Skeletal muscle cell (primary cell): ENCODE measurements around the gene ARL2BP.
A peak's percentile ranks its signal among the peaks of the same experiment; 100 is the strongest.

Source experiments
- DNase-seq: peaks from one replicate; pipeline ENCODE4 v3.0.0-alpha.2; 2010; ENCODE audit warnings: low read depth
- H3K4me3 ChIP-seq: 2 replicates; pipeline ENCODE4 v1.5.1; 2011; ENCODE audit warnings: low read depth, mild to moderate bottlenecking, control low read depth, low read length, moderate library complexity

Gene ARL2BP

DNA sequence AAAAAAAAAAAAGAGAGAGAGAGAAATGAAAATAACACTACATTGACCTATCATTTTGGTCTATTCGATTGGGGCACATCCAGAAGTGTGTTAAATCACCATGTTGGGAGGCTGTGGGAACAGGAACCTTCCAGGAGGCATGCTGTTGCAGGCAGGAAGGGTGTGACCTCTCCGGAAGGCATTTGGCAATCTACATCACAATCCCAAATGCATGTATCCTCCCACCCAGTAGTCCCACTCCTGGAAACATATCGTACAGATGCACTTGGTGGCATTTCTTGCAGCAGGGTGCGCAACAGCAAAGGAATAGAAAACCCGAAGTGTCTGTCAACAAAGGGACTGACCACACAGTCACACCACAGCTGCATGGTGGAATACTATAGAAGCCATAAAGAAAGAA is 31.5 kb downstream of the ARL2BP start:
- no peak for DNase-seq
- no peak overlapping the region for H3K4me3 ChIP-seq

DNA sequence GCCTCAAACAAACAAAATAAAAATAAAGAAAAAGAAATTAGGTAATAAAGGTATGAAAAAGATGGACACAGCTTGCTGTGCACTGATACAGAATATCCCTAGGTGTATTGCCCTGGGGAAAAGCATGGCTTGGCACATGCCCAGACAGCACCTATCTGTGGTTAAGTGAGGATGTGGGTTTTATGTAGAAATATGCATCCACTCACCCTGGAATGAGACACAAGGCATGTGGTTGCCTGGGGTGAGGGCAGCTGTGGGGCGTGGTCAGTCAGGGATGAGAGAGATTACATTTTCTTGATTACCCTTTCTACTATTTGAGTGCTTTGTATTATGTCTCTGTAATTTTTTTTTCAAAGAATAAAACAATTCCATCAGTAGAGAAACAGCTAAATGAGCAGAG is 32.5 kb downstream of the ARL2BP start:
- no peak overlapping the region for H3K4me3 ChIP-seq
- peak; percentile 9 for DNase-seq

DNA sequence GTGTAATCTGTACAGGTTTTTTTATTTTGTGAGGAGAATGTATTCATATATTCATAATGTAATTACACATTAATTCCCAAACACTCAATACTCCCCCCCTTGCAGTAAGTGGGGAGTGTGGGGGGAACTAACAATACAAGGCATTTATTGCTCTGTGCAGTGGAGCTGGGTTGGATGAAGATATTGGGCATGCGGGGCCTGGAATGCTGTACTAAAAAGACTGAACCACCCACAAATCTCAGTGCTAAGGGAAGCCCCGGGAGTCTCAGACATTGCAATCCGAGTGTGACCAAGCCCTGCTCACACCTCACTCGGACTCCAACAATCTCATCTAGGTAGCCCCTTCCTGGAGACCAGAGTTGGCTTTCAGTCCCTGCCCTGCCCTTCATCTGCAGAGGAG is 33.4 kb downstream of the ARL2BP start:
- H3K4me3 ChIP-seq, result no peak overlapping the region
- DNase-seq, result no peak

- no peak for DNase-seq
- no peak overlapping the region for H3K4me3 ChIP-seq
Observed at GRCh38 chr16:57279780-57280638, 35.0 kb downstream of the ARL2BP start.

- no peak overlapping the region for H3K4me3 ChIP-seq
- no peak for DNase-seq
Observed at GRCh38 chr16:57281791-57282190, 36.7 kb downstream of the ARL2BP start.

- DNase-seq, result no peak
- no peak overlapping the region for H3K4me3 ChIP-seq
Observed at GRCh38 chr16:57282510-57283213, 37.6 kb downstream of the ARL2BP start.

GRCh38 chr16:57283214-57283958 is 38.3 kb downstream of the ARL2BP start:
- no peak for DNase-seq
- H3K4me3 ChIP-seq, result no peak overlapping the region

- peak overlapping the region; percentile 48 for H3K4me3 ChIP-seq
- DNase-seq, result no peak
Observed at GRCh38 chr16:57283959-57284208, 38.8 kb downstream of the ARL2BP start.

- no peak for DNase-seq
- H3K4me3 ChIP-seq, result peak within 1 kb of the TSS; percentile 48
Observed at GRCh38 chr16:57284209-57284951, 39.3 kb downstream of the ARL2BP start, which contains the start of gene PLLP. Gene PLLP (minus strand): TSS chr16:57284672. CDS start chr16:57284540, 132 bp downstream.

DNA sequence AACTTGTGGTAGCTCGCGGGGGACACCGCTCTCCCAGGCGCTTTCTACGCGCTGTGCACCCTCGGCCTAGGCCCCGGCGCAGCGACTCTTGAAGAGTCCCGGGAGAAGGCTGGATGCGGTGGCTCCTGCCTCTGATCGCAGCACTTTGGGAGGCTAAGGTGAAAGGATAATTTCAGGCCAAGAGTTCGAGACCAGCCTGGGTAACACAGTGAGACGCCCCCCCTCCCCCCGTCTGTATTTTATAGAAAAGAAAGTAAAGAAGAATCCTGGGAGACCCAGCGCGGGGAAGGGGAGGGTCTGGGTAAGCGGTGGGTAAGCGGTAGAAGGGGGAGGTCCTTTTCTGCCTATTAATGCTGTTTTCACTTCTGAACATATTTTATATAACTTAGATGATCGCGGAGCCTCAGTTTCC is 39.9 kb downstream of the ARL2BP start:
- no peak for DNase-seq
- H3K4me3 ChIP-seq, result peak overlapping the region; percentile 48

DNA sequence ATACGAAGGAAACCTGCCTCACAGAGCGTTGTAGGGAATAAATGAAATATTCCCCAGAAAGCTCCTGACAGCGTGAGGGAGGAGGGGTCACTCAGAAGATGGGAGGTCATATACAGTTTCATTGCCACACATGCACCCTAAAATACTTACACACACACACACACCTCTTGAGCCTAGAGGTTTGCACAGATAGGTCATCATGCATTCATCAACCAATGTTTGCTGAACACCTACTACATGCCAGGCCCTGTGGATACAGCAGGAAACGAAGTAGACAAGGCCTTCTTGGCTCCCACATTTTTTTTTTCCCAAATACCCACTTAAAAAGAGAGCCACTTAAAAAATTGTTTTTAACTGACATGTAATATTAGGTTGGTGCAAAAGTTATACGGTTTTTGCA is 40.3 kb downstream of the ARL2BP start:
- H3K4me3 ChIP-seq, result no peak overlapping the region

GRCh38 chr16:57289391-57290257 is 44.6 kb downstream of the ARL2BP start:
- H3K4me3 ChIP-seq, result no peak overlapping the region
- no peak for DNase-seq

More for the DNA sequence above, 40.3 kb downstream of the ARL2BP start:
- DNase-seq, result no peak

- DNase-seq, result no peak
- no peak overlapping the region for H3K4me3 ChIP-seq
Observed at GRCh38 chr16:57297856-57298255, 52.8 kb downstream of the ARL2BP start.

DNA sequence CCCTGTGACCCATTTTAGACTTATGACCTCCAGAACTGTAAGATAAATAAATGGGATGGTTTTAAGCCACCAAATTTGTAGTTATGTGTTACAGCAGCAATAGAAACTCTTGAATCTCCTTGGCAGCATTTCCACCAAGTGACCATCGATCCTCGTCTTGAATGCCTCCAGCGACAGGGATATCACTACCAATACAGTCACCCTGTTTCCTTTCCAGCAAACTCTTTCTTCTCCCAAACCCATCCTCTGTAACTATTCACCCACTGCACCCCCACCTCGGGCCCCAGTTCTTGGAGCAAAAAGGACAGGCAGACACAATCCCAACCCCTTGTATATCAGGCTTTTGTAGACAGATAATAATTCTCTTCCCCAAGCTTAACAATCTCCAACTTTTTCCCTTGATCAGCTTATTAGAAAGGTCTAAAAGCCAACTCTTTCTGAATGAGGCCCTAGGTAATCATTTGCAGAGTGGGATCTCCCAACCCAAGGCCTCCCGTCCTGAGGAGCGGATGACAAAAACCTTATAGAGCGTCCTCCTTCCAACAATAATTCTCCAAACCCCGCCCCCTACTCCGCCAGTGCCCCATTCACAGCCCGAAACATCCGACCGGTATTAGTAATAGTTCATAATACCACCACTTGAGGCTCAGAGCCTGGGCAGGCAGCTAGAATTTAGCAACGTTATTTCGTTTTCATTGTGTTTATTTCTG is 54.1 kb downstream of the ARL2BP start:
- peak overlapping the region; percentile 56 for H3K4me3 ChIP-seq
- DNase-seq, result no peak

- peak overlapping the region; percentile 56 for H3K4me3 ChIP-seq
- DNase-seq, result peak; percentile 85
Observed at GRCh38 chr16:57299719-57300386, 54.8 kb downstream of the ARL2BP start.

DNA sequence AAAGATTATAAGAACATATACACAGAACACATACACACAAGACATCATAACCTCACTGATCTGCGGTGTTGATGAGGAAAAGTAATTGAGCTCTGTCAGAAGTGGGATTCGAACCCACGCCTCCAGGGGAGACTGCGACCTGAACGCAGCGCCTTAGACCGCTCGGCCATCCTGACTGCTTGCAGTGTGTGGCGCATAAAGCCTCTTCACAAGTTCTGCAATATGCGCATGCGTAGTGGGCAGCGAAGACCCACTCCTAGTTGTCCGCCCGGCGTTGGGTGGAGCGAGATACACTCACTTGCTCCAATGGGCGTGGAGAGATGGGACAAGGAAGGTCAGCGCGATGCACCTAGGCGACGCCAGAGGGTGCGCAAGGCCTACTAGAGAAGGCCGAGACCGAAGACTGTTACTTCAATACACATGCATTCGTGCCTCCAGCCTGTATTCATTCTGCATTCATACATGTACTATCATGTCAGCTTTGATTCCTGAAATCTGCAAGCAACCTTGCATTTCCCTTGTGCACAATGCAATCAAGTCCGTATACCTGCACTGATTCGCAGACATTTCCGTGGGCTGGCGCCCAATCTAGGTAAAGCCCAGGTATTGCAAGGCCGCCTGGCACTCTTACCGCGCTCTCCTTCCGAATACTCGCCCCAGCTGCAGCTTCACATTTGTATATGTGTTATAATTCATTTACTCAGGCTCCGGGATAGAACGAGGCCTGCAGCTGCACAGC is 55.5 kb downstream of the ARL2BP start:
- DNase-seq, result peak; percentile 94
- H3K4me3 ChIP-seq, result peak overlapping the region; percentile 56
